ENCODE data around the gene TPM3.
A peak's percentile ranks its signal among the peaks of the same experiment; 100 is the strongest.

The TPM3 gene

DNA sequence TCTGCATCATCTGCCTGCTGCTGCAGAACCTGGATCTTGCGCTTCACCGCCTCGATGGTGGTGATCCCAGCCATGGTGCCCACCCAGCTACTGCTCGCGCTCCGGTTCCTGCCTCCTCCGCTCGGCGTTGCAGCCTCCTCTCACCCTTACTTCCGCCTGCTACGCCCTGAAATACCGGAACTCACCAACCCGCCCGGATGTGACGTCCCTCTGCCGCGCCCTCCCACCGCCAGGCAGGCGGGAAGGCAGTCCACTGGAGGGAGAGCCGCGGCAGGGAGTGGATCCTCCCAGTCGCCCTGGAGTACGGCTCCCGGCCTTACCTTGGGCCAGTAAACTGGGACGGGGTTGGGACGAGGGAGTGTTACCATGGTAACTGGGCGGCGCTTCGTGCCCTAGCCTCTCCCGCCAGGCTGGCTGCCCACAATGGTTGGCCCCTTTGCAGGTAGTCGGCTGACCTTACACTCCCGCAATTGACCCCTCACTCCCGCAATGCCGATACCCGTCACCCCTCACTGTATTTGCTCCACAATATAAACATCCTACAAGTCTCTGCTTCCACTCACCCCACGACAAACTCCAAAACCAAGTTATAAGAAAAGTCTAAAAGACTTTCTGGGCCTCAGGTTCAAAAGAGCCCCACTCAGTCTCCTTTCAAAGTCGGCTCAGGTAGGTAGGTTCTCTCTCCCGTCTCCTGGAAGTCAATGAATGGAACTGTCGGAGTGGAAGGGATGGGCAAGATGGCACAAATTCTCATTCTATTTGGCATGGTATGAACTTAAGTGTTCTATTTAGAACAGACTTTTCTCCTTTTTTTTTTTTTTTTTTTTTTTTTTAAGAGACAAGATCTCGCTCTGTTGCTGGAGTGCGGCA lies 8.6 kb downstream of the TPM3 start:
- Histone ChIP-seq H3K9ac (peak overlapping the region; percentile 29), H3K9me3 (ENCODE audit: control insufficient read depth, low read length) (no peaks in the 10 kb centered on the region), H3K4me1 (peaks cover 5% of the 10 kb centered on the region), H3K4me3 (ENCODE audit: low read depth, low read length) (peak overlapping the region; percentile 90), H3K79me2 (peaks cover 16% of the 10 kb centered on the region), H3K36me3 (ENCODE audit: control insufficient read depth, insufficient read depth, low read length) (no peaks in the 10 kb centered on the region), H3K27ac (peak overlapping the region; percentile 88), H2AFZ (peak overlapping the region; percentile 87), H3K4me2 (ENCODE audit: low read length) (peak overlapping the region; percentile 79), H3K27me3 (ENCODE audit: control insufficient read depth, insufficient read depth, low read length) (no peaks in the 10 kb centered on the region)
- TF ChIP-seq, protein P1, sequence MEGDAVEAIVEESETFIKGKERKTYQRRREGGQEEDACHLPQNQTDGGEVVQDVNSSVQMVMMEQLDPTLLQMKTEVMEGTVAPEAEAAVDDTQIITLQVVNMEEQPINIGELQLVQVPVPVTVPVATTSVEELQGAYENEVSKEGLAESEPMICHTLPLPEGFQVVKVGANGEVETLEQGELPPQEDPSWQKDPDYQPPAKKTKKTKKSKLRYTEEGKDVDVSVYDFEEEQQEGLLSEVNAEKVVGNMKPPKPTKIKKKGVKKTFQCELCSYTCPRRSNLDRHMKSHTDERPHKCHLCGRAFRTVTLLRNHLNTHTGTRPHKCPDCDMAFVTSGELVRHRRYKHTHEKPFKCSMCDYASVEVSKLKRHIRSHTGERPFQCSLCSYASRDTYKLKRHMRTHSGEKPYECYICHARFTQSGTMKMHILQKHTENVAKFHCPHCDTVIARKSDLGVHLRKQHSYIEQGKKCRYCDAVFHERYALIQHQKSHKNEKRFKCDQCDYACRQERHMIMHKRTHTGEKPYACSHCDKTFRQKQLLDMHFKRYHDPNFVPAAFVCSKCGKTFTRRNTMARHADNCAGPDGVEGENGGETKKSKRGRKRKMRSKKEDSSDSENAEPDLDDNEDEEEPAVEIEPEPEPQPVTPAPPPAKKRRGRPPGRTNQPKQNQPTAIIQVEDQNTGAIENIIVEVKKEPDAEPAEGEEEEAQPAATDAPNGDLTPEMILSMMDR (IDR thresholded peaks at IDR 0.05): no peak

DNA sequence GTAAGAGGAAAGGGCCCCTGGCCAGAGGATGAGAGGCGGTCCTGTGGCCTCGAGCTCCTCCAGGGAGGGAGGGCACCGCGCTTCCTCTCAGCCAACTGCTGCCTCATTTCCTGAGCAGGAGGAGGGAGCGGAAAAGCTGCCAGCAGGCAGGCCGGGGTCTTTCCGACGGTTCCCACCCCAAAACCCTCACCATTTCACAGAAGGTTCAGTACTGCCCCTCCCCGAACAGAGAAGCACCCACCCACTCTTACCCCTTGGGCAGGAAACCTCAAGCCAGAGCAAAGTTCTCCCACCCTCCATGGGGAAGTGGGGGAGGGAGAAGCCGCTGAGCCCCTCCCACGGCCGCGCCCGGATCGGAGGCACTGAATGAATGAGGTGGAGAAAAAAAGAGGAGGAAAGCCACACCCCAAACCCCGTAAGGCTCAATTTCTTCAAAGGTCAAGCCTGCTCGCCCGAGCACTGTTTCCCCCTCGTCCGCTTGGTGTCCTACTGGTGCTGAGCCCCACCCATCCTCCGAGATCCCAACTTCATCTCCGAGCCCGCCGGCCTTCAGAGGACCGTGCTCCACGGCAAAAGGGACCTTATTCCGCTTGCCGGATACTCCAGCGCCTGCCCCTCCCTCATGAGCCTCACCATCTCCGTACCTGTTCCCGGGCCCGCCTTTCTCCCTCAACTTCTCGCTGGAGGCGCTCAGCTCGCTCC lies 9.4 kb downstream of the TPM3 start:
- Histone ChIP-seq H3K9me3 (ENCODE audit: control insufficient read depth, low read length) (no peaks in the 10 kb centered on the region), H3K27ac (peak overlapping the region; percentile 88), H3K9ac (peak overlapping the region; percentile 29), H3K27me3 (ENCODE audit: control insufficient read depth, insufficient read depth, low read length) (no peaks in the 10 kb centered on the region), H3K4me2 (ENCODE audit: low read length) (peak overlapping the region; percentile 79), H2AFZ (peak overlapping the region; percentile 87), H3K79me2 (peaks cover 18% of the 10 kb centered on the region), H3K4me3 (ENCODE audit: low read depth, low read length) (peak overlapping the region; percentile 90), H3K4me1 (peaks cover 5% of the 10 kb centered on the region), H3K36me3 (ENCODE audit: control insufficient read depth, insufficient read depth, low read length) (no peaks in the 10 kb centered on the region)
- TF ChIP-seq, protein P1 (IDR thresholded peaks at IDR 0.05): no peak

DNA sequence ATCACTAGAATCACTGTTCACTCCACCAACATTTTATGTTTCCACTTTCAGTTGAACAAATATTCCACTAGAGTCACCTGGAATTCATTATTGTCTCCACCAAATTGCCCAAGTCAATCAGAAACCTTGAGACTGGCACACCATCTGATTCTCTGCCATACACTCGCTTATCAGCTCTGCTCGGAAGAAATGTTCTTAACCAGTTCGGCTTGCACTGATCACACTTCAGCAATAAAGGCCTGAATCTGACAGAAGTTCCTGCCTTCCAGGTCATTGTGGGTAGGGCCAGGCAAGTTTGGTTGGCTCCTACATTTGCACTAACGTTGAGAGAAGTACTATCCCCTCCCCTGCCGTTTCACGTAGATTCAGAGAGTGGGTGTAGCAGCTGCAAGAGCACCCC lies 10.0 kb downstream of the TPM3 start:
- H3K4me3 ChIP-seq (ENCODE audit: low read depth, low read length): peak overlapping the region; percentile 90
- TF ChIP-seq, protein P1 (IDR thresholded peaks at IDR 0.05): no peak

DNA sequence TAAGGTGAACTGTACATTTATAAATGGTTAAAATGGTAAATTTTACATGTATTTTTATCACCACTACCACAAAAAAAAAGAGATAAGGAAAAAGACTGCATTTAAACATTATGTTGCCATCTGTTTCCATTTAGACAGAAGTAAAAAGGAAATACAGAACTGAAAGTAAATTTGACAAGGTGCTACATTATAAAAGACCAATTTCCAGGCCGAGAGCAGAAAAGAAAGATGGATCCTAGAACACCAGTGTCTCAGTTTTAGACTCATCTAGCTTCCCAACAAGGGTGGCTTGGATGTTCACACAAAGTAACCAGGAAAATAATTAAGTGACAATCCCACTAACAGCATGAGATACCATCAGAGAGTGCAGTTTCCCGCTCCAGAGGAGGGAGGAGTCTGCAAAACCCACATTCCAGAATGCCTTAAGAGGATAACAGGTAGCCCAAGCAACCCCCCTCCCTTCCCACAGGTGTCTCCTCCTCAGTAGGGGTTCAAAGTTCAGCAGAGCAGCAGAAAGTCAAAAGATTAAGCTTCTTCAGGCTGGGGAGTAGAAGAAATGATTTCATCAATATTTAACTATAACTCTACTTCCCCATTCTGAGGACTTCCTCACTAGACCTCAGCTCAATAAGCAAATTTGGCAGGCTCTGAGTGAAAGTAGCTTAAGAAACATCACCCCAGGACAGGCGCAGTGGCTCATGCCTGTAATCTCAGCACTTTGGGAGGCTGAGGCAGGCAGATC lies 11.8 kb downstream of the TPM3 start:
- H2AFZ ChIP-seq: no peak overlapping the region
- H3K4me3 ChIP-seq (ENCODE audit: low read depth, low read length): no peak overlapping the region
- no peaks in the 10 kb centered on the region for H3K36me3 ChIP-seq (ENCODE audit: control insufficient read depth, insufficient read depth, low read length)
- H3K27ac ChIP-seq: no peak overlapping the region
- H3K27me3 ChIP-seq (ENCODE audit: control insufficient read depth, insufficient read depth, low read length): no peaks in the 10 kb centered on the region
- H3K9ac ChIP-seq: no peak overlapping the region
- TF ChIP-seq, protein P1 (IDR thresholded peaks at IDR 0.05): no peak
- H3K4me1 ChIP-seq: peaks cover 5% of the 10 kb centered on the region
- H3K4me2 ChIP-seq (ENCODE audit: low read length): no peak overlapping the region
- no peaks in the 10 kb centered on the region for H3K9me3 ChIP-seq (ENCODE audit: control insufficient read depth, low read length)
- peaks cover 18% of the 10 kb centered on the region for H3K79me2 ChIP-seq

More for the DNA sequence above, 10.0 kb downstream of the TPM3 start:
- Histone ChIP-seq H3K36me3 (ENCODE audit: control insufficient read depth, insufficient read depth, low read length) (no peaks in the 10 kb centered on the region), H3K27ac (peak overlapping the region; percentile 88), H3K9ac (no peak overlapping the region), H3K4me1 (peaks cover 5% of the 10 kb centered on the region), H3K9me3 (ENCODE audit: control insufficient read depth, low read length) (no peaks in the 10 kb centered on the region), H3K79me2 (peaks cover 18% of the 10 kb centered on the region), H3K27me3 (ENCODE audit: control insufficient read depth, insufficient read depth, low read length) (no peaks in the 10 kb centered on the region), H2AFZ (no peak overlapping the region), H3K4me2 (ENCODE audit: low read length) (peak overlapping the region; percentile 79)
